ENCODE measurements around the gene EIF5AL1.
"Not testable (repeated sequence)": the region's sequence is repeated elsewhere in the genome, so short reads cannot be mapped to it uniquely, and the experiment has no call there.

EIF5AL1 gene

DNA sequence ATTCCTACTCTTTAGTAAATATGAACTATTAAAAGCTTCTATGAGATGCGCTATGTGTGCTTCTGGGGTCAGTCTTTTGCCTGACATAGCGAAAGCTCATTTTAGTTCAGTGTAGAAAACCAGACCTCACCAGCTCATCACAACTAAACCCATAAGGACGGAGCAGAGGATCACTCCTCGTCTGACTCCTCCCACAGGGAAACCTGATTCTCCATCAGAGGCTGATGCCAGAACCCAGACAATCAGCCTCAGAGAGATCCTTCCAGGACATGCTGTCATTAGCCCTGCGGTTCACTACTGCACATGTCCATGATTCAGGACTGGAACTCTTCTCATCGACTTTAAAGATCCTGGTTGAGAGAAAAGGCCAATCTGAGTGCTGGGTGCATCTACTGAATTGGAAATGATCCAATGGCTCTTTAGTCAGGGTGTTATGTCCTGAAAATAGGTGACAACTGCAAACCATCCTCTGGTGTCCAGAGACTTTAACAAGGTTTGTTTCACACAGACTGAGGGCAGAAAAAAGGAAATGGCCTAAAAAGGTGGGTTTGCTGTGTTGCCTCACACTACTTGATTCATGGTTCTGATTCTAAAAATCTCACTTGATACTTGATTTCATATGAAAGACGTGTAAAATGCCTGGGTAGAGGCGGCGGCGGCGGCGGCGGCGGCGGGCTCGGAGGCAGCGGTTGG lies at the start of gene EIF5AL1:
Gene EIF5AL1 (plus strand): TSS at position 643 of the 693 bp plus-strand sequence. CDS start 117 bp downstream, outside the sequence.
- DNase-seq (ENCODE audit: low read depth) = not testable (repeated sequence)

DNA sequence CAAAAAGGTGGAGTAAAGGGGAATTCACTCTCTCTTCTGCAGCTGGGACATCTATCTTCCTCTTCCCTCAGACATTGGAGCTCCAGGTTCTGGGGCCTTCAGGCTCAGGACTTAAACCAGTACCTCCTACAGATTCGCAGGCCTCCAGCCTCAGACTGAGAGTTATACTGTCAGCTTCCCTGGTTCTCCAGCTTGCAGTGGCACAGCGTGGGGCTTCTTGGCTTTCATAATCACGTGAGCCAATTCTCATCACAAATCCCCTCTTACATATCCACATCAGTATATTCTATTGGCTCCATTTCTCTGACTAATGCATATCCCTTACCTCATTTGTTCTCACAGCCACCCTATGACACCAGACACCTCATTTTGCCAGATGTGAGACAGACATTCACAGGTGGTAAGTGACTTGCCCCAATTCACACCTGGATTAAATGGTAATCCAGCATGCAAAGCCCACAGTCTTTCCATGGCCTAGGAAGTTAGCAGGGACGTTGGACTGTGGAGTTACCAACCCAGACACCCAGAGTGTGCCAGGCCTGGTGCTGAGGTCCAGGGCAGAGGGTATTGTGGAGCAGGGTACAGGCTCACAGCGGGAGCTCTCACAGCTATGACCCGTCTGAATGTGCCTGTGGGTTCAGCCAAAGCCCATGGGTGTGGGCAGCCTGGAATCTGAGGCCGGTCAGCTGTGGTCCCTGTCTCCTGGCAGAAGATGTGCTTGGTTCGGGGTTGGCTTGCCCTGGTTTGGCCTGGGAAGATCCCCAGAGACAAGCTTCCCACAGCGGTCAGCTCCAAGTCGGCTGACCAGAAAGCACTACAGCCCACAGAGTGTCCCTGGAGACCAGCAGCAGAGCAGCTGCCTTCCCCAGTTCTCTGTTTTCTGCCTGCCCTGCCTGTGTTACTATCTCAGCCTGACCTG lies 48.5 kb upstream of the EIF5AL1 start:
- DNase-seq (ENCODE audit: low read depth) = no peak

DNA sequence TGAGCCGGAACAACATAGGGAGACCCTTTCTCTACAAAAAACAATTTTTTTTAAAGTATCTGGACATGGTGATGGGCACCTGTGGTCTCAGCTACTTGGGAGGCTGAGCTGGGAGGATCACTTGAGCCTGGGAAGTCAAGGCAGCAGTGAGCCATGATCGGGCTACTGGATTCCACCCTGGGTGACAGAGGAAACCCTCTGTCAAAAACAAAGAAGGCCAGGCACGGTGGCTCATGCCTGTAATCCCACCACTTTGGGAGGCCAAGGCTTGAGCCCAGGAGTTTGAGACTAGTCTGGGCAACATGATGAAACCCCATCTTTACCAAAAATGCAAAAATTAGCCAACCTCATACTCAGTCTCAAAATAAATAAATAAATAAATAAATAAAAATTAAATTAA lies 47.0 kb upstream of the EIF5AL1 start:
- no peak for DNase-seq (ENCODE audit: low read depth)

DNA sequence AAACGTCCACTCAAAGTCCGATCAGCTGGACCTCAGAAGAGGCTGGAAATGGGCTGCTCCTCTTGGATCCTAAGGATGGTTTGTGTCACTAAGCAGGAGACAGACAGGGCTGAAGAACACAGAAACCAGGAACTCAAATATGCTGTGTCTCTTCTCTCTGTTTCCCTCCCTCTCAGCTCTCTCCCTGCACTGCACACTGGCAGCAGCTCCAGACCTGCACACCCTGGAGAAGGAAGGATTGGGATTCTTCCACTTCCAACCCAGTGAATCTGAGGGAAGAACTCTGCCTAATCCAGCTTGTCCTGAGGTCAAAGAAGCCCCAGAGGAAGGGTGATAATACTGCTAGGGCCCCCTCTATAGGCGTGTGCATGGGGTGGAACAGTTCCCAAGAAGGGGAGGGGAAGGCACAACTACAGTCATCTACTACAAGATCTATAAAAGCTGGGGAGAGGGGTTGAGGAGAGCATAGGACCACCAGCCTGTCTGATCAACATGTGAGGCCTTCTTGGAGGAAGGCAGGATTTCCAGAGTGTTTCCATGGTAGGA lies 44.2 kb upstream of the EIF5AL1 start:
- DNase-seq (ENCODE audit: low read depth) = no peak

DNA sequence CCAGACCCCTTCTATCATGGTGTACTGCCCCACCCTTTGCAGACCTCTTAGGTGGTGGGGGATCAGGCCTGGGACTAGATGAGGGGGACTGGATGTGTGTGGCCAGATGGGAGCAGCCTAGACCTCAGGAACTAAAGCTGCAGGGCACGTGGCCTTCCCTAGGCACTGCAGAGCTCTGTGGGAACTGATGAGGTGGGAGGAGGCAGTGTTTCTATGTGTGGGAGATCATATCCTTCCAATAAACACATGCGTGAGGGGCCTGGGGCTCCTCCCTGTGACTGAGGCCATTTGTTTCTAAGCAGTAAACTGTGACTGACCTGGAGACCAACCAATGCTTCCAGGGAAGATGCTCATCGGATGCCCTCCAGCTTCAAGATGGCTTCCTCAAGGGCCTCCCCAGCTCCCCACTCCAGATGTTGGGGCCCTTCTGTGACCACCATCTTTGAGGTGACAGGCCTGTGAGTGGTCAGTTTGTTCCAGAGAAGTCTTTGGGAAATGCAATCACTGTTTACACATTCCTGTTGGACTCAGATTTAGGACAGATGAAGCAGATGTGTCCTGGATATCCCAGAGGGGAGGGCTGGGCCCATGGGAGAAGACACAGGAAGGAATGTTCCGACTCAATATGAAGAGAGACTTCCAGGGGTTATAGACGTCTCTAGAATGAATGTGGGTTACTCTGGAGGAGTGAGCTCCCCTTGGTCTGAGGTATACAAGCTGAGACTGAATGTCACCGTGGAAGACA lies 43.3 kb upstream of the EIF5AL1 start:
- no peak for DNase-seq (ENCODE audit: low read depth)

DNA sequence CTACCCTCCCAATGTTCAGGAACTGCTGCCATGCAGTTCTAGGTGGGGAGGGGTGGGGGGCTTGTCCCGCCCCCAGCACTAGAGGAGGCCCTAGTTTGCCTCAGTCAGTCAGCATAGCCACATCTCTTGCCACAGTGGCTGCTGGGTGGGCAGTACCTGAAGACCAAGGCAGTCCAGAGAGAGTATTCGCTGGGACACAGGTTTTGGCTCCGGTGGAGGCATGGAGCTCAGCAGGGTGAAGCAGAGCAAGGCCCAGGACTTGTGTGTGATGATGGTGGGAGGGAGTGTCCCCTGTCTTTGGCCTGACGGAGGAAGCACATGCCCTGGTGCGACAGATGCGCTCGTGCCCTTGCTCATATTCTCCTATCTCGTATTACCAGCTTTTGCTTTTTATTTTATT lies 42.2 kb upstream of the EIF5AL1 start:
- no peak for DNase-seq (ENCODE audit: low read depth)

DNA sequence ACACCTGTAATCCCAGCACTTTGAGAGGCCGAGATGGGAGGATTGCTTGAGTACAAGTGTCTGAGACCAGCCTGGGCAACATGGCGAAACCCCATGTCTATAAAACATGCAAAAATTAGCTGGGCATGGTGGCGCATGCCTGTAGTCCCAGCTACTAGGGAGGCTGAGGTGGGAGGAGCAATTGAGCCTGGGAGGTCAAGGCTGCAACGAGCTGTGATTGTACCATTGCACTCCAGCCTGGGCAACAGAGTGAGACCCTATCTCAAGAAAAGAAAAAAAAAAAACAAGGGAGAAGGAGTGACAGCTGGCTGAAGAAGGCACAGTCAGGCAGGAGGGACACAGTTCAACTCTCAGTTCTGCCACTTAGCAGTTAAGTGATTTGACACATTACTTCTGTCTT lies 40.6 kb upstream of the EIF5AL1 start:
- no peak for DNase-seq (ENCODE audit: low read depth)

DNA sequence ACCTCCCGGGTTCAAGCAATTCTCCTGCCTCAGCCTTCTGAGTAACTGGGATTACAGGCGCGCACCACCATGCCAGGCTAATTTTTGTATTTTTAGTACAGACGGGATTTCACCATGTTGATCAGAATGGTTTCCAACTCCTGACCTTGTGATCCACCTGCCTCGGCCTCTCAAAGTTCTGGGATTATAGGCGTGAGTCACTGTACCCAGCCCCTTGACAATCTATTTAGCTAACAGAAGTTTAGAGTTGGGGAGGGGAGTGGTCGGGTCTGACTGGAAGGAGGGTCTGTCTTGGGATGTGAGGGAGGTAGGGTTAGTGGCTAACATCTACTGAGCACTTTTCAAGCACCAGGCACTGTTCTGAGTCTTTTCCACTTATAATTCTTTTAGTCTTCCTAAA lies 39.9 kb upstream of the EIF5AL1 start:
- no peak for DNase-seq (ENCODE audit: low read depth)

DNA sequence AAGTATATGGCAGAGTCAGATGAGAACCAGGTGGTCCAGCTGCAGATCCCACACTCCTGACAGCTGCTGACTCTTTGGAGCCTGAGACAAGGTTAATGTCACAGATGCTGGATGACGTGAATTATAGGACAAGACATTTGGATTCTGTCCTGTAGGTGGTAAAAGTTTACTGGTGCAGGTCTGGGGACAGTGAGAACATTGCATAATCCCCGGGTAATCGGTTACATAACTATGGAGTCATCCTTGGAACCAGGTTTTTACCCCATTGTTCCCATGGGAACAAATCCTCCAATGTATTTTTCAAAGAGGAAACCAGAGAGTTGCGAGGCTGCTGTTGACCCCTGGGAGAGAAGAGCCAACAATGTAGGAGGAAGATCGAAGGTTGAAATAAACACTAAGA lies 39.4 kb upstream of the EIF5AL1 start:
- DNase-seq (ENCODE audit: low read depth) = no peak

DNA sequence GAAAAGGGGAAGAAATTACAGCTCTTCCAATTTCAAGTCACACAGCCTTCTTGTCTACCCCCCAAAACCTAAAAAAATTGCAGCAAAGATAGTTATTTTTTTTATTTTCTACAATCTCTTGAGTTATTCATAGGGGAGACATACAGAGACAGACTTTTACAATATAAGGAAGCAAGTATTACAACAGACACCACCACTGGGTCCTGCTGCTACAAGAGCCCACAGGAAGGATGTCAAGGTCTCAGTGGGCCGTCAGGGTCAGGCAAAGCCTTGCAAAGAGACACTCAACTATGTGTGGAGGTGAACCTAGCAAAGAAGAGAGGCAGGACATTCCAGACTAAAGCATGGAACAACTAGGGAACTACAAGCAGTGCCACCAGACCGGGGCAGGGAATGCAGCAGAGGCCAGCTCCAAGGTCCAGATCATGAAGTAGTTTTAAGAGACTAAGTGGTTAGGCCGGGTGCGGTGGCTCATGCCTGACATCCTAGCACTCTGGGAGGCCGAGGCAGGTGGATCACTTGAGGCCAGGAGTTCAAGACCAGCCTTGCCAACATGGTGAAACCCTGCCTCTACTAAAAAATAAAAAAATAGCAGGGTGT lies 38.7 kb upstream of the EIF5AL1 start:
- DNase-seq (ENCODE audit: low read depth) = no peak

DNA sequence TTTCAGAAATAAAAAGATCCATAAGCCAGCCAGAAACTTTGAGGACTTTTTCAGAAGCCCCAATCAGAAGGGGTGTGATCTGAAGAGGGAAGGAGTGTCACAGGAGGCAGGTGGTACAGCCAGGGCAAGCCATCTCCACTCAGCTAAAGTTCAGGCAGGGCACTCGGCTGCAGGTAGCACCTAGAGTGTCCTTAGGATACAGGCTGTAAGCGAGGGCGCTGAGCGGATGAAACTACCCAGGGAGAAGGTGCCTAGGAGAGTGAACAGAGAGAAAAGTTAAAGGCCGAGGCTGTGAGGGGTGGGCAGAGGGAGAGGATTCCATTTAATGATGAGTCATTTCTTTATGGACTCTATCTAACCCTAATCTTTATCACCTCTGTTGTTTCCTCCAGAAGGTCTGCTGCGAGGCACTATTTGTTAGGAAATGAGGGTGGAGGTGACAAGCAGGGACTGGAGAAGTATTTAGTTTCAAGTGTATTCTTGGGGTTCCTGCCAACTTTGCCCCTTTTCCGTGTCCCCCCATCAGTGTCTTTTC lies 37.1 kb upstream of the EIF5AL1 start:
- no peak for DNase-seq (ENCODE audit: low read depth)

DNA sequence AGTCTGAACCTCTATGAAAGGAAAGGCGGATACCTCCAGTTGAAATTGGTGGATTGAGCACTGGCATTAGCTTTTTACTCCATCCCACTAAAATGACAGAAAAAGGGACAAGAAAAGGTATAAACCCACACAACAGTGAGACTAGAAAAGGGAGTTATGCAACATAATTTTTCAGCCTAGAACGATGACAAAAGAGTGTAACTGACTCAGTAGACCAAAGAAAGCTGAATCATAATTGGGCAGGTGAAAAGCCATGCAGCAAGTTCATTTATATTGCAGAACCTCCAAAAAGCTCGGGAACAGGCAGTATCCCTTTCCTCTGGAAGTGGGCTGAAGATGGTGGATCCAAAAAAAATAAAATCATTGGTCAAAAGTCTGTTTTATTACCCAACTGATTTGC lies 36.5 kb upstream of the EIF5AL1 start:
- no peak for DNase-seq (ENCODE audit: low read depth)

DNA sequence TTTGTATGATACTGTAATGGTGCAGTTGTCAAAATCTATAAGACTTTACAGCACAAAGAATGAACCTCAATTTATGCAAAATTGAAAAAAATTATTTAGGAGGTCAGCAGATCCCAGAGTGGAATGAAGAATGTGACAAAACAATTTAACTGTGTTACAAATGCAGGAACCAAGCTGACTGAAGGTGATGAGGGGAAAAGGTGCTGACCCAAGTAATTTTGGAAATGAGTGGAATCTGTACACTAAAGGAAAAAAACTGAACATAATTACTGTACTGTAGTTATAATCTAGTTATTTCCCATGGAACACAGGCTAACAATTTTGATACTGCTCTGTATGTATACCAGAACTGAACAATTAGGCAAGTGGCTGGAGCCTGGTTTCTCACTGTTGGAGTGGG lies 35.7 kb upstream of the EIF5AL1 start:
- DNase-seq (ENCODE audit: low read depth) = no peak

DNA sequence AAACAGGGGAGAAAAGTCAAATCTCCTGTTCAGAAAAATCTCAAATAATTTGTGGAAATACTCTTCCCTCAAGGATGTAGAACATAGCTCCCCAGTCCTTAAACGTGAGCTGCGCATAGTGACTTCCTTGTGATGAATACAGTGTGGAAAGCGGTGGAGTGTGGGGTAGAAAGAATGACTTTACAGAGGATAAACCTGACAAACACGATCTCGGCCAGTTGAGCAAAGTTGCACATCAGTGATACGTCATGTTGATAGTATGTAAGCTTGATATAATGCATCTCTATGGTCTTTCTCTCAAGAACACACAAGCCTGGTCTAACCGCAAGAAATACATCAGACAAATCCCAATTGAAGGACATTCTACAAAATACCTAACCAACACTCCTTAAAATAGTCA lies 34.9 kb upstream of the EIF5AL1 start:
- DNase-seq (ENCODE audit: low read depth) = no peak

DNA sequence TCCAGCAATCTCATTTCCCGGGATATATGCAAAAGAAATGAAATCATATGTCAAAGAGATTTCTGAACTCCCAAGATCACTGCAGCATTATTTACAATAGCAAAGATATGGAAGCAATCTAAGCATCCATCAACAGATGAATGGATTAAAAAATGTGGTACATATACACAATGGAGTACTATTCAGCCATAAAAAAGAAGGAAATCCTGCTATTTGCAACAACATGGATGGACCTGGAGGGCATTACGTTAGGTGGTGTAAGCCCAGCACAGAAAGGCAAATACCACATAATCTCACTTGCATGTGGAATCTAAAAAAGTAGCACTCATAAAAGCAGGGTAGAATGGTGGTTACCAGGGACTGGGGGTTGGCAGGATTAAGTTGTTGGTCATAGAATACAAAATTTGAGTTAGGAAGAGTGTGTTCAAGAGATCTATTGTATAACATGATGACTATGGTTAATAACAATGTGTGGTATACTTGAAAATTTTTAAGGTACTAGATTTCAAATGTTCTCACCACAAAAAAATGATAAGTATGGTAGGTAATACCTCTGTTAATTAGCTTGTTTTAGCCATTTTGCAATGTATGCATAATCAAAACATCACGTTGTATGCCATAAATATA lies 32.9 kb upstream of the EIF5AL1 start:
- DNase-seq (ENCODE audit: low read depth) = no peak

DNA sequence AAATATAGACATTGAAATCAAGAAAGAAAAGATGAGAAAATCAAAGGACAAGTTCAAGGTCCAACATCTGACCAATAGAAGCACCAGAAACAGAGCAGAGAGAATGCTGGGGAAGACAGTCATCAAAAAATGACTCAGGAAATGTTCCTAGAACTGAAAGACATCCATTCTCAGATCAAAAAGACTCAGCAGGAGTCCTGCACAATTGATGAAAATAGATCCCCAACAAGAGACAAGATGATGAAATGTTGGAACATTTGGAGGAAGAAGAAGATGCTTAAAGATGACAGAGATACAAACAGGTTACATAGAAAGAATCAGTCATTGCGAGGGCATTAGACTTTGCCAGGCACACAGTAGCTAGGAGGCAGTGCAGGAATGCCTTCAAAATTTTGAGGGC lies 30.0 kb upstream of the EIF5AL1 start:
- DNase-seq (ENCODE audit: low read depth) = no peak

DNA sequence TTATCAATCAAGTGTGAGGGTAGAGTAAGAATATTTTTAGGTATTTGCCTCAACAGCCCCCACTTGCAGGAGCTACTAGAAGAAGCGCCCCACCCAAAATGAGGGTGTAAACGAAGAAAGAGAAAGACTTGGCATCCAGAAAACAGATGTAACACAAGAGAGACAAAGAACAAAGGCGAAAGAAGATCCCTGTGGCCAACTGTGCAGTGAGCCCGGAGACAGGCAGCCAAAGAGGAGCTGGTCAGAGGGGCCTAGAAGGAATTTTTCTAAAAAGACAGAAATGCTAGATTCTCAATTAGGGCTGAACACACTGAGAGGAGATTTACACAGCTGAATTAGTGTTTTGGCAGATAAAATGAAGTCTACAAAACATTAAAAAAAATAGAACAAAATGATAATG lies 29.6 kb upstream of the EIF5AL1 start:
- no peak for DNase-seq (ENCODE audit: low read depth)

DNA sequence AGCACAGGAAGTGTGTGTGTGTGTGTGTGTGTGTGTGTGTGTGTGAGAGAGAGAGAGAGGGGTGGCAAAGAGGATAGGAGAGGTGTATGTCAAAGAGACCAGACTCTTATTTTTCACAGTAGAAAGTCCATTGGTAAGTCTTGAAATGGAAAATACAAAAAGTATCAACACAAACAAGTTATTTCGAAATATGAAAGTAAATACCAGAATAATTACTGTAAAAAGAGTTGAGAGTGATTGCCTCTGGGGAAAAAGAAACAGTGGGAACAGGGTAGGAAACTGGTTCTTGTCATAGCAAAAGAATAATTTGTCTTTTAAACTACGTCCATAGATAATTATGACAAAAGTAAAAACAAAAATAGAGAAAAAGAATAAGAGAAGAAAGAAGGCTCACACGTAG lies 29.0 kb upstream of the EIF5AL1 start:
- DNase-seq (ENCODE audit: low read depth) = no peak

DNA sequence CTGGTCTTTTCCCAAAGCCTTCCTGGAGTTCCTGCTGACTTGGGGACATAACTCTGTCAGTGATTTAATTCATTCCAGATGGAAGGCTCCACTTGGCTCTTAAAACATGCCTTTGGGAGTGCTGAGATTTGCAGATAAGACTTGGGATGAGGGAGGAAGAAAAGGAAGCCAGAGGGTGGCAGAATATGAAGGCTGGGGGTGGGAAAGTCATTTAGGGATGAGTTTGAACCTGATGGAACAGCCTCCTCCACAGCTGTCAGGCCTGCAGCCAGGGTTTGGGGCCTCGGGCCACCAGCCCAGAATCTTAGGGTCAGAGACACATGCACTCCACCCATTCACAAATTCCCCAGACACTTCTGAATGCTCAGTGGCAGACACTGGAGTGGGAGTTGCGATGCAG lies 28.4 kb upstream of the EIF5AL1 start:
- DNase-seq (ENCODE audit: low read depth) = no peak

DNA sequence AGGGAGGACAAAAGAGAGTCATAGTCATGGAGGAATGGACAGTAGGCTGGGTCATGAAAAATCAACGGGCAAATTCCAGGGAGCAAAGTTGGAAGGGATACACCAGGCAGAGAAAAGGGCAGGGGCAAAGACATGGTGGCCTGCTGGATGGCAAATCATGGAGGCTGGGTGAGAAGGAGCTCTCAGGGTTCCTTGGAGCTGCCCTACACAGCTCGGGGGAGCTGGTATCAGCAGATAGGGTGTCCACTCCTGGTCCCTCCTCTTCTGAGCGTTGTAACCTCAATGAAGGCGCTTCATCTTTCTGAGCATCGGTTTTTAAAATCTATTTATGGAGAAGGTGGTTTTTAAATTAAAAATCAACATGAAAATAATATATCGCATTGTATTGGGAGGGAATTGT lies 27.9 kb upstream of the EIF5AL1 start:
- no peak for DNase-seq (ENCODE audit: low read depth)

Measured in HS-27A (cell line).